Measurements from ENCODE around the gene PSMD10. TPM values are rescaled to one million over a fixed set of nuclear protein-coding genes. Genes with fewer than 3 reads are reported as not detected.

The PSMD10 gene
- total RNA-seq, 2 experiments from 2014 or later: 44.4 to 47.0 TPM

Other genes with a start within 250 kb of the PSMD10 start
- not detected for gene TEX13B, start 109.2 kb downstream of the PSMD10 start, total RNA-seq
- 1 to 10 TPM in 1 of 2 experiments, under 1 TPM in 1; 0.61 to 1.2 TPM for gene VSIG1, start 46.5 kb downstream of the PSMD10 start, total RNA-seq
- gene ATG4A, start 236 bp upstream of the PSMD10 start, total RNA-seq: 1 to 10 TPM; 6.5 to 9.2 TPM

Data from activated CD8-positive, alpha-beta T cell treated with anti-CD3 and anti-CD28 coated beads for 36 hours (primary cell).